Activated naive CD8-positive, alpha-beta T cell treated with anti-CD3 and anti-CD28 coated beads, Interleukin-2, amount 50 U/mL, for 24 hours (primary cell): ENCODE measurements around the gene FAM117B.

Source experiments
- ATAC-seq: fragments of 150-1000 bp; cut with Tn5 transposase; one replicate; pipeline ENCODE4 v1.10.0; 2021
- DNase-seq: peaks from one replicate; pipeline ENCODE4 v3.0.0; 2021
- H3K27ac Mint-ChIP-seq: one replicate; pipeline ENCODE4 v1.8.0; 2021; ENCODE audit warnings: mild to moderate bottlenecking, mixed read lengths
- H3K27me3 Mint-ChIP-seq: one replicate; pipeline ENCODE4 v1.8.0; 2021; ENCODE audit warnings: mixed read lengths
- H3K36me3 Mint-ChIP-seq: one replicate; pipeline ENCODE4 v1.8.0; 2021; ENCODE audit warnings: low read depth, mixed read lengths
- H3K4me1 Mint-ChIP-seq: one replicate; pipeline ENCODE4 v1.8.0; 2021; ENCODE audit warnings: mixed read lengths
- H3K4me3 Mint-ChIP-seq: one replicate; pipeline ENCODE4 v1.8.0; 2021; ENCODE audit warnings: mild to moderate bottlenecking, moderate library complexity, mixed read lengths
- H3K9me3 Mint-ChIP-seq: one replicate; pipeline ENCODE4 v1.8.0; 2021; ENCODE audit warnings: mixed read lengths

FAM117B gene

DNA sequence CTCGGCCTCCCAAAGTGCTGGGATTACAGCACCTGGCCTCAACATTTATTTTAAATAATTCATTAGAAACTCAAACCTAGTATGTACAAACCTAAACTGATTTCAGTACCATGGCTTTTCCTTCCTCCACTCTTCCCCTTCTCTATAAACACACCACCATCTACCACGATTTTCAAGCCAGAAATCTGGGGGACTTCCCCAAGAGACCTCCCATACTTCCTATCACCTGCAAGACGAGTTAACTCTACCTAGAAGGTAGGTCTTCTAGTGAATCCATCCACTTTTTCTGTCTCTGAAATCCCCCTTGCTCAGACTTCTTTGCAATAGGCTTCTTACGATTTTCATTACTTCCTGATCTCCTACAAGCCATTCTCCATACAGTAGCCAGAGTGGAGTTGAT, 7.7 kb upstream of the FAM117B start:
- Mint-ChIP-seq H3K27me3 (no peaks in the 10 kb centered on the region), H3K36me3 (no peaks in the 10 kb centered on the region), H3K9me3 (no peaks in the 10 kb centered on the region), H3K27ac (no peak overlapping the region), H3K4me1 (peaks cover 7% of the 10 kb centered on the region), H3K4me3 (no peak overlapping the region)
- ATAC-seq (no peak), DNase-seq (no peak)

DNA sequence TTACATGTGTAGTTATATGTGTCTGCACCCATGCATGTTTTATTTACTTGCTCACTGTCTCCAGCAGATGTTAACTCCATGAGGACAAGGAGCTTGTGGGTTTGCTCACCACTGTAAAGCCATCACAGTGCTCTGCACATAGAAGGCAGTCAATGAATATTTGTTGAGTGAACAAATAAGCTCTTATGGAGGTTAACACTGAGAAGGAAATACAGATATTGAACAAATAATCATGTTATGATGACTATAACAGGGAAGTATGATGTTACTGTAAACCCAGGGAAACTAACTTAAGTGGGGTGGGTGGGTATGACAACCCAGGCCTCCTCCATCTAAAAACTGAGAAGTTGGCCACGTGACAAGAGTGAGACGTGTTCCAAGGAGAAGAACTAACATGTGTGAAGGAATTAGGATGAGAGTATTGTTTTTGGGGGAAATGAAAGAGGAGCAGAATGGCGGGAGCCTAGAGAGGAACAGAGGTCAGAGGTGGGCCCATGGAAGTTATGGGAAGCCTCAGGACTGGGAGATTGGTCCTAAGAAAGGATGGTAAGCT, 6.0 kb upstream of the FAM117B start:
- H3K4me3 Mint-ChIP-seq: no peak overlapping the region

DNA sequence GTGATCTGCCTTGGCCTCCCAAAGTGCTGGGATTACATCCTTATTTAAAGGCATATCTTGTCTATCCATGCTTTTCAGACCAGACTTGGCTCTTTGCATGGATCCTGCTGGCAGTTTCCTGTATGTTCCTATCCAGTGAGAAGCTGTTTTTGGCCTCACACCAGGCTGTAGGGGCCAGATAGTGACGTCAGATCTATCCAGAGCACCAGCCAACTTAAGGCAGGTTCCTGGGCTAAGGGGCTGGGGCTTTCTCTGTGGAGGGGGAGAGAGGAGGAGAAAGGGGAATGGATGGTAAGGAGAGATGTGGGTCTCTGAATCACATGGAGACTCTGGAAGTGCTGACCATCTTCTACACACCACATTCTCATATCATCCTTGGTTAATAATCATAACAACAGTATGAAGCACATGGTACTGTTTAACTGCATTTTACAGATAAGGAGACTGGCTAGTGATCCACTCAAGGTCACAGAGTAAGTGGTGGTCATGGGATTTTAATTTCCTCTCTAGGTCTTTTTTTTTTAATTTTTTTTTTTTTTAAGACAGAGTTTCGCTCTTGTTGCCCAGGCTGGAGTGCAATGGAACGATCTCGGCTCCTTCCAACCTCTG, 2.0 kb upstream of the FAM117B start:
- Mint-ChIP-seq H3K4me3 (no peak overlapping the region), H3K27me3 (no peaks in the 10 kb centered on the region), H3K36me3 (no peaks in the 10 kb centered on the region), H3K27ac (no peak overlapping the region), H3K4me1 (peaks cover 33% of the 10 kb centered on the region), H3K9me3 (no peaks in the 10 kb centered on the region)
- ATAC-seq: no peak
- no peak for DNase-seq

More for the DNA sequence above, 6.0 kb upstream of the FAM117B start:
- DNase-seq: no peak
- no peak for ATAC-seq
- Mint-ChIP-seq H3K36me3 (no peaks in the 10 kb centered on the region), H3K9me3 (no peaks in the 10 kb centered on the region), H3K27me3 (no peaks in the 10 kb centered on the region), H3K27ac (no peak overlapping the region), H3K4me1 (peaks cover 16% of the 10 kb centered on the region)

DNA sequence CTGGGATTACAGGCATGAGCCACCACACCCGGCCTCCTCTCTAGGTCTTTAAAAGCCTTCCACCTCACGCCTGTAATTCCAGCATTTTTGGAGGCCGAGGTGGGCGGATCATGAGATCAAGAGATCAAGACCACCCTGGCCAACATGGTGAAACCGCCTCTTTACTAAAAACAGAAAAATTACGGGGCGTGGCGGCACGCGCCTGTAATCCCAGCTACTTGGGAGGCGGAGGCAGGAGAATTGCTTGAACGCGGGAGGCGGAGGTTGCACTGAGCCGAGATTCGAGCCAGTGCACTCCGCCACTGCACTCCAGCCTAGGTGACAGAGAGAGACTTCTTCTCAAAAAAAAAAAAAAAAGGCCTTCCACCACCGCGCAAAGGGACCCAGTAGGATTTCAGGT, 1.3 kb upstream of the FAM117B start:
- DNase-seq: no peak
- Mint-ChIP-seq H3K27ac (peak overlapping the region; percentile 96), H3K4me1 (peaks cover 40% of the 10 kb centered on the region), H3K9me3 (no peaks in the 10 kb centered on the region), H3K4me3 (peak overlapping the region; percentile 85), H3K36me3 (no peaks in the 10 kb centered on the region), H3K27me3 (no peaks in the 10 kb centered on the region)
- no peak for ATAC-seq

- Mint-ChIP-seq H3K9me3 (no peaks in the 10 kb centered on the region), H3K4me1 (peaks cover 59% of the 10 kb centered on the region)
- DNase-seq: peak; percentile 86
Observed at GRCh38 chr2:202635428-202636212, 851 bp downstream of the FAM117B start.

DNA sequence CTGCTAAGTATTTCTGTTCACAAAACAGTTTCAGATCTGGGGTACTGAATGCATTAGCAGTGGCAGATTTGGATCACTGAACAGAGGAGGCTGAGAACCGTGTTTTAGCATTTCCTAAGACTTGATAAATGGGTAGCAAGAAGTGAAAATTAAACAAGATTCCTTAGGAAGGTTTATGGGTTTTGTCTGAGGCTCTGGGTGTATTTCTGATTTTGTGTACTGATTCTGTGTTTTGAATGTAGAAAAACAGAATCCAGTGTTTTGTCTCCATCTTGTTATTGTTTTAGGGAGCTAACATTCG, 1.4 kb downstream of the FAM117B start:
- H3K4me3 Mint-ChIP-seq: peak overlapping the region; percentile 85
- H3K4me1 Mint-ChIP-seq: peaks cover 64% of the 10 kb centered on the region
- H3K9me3 Mint-ChIP-seq: no peaks in the 10 kb centered on the region
- H3K27ac Mint-ChIP-seq: peak overlapping the region; percentile 87
- no peaks in the 10 kb centered on the region for H3K36me3 Mint-ChIP-seq
- no peaks in the 10 kb centered on the region for H3K27me3 Mint-ChIP-seq
- ATAC-seq (no peak), DNase-seq (no peak)

More at GRCh38 chr2:202635428-202636212, 851 bp downstream of the FAM117B start:
- no peaks in the 10 kb centered on the region for H3K27me3 Mint-ChIP-seq
- H3K27ac Mint-ChIP-seq: peak overlapping the region; percentile 87
- no peaks in the 10 kb centered on the region for H3K36me3 Mint-ChIP-seq
- H3K4me3 Mint-ChIP-seq: peak overlapping the region; percentile 85
- ATAC-seq: peak; percentile 58

DNA sequence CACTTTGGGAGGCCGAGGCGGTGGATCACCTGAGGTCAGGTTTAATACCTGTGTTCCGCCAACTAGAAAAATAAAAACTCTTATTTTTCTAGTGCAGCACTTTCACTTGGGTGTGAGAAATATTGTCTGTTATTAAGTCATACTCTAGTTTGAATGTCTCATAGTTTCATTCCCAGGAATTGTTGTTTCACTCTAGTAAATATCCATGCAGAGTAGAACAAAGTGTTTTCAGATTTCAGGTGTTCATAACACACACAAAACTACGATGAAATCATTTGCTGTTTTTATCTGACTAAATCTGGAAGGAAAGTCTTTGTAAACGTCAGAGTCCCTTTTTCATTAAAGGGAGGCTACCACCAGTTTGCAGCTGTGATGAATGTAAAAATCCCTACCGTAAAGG, 4.0 kb downstream of the FAM117B start:
- Mint-ChIP-seq H3K27me3 (no peaks in the 10 kb centered on the region), H3K36me3 (no peaks in the 10 kb centered on the region), H3K9me3 (no peaks in the 10 kb centered on the region), H3K4me1 (peaks cover 60% of the 10 kb centered on the region), H3K27ac (peak overlapping the region; percentile 90), H3K4me3 (peak overlapping the region; percentile 85)
- no peak for ATAC-seq
- DNase-seq: no peak

- Mint-ChIP-seq H3K27ac (peak overlapping the region; percentile 90), H3K4me1 (peaks cover 58% of the 10 kb centered on the region), H3K27me3 (no peaks in the 10 kb centered on the region), H3K9me3 (no peaks in the 10 kb centered on the region), H3K4me3 (peak overlapping the region; percentile 85), H3K36me3 (no peaks in the 10 kb centered on the region)
- ATAC-seq (no peak), DNase-seq (no peak)
Observed at GRCh38 chr2:202639231-202639630, 4.5 kb downstream of the FAM117B start.

DNA sequence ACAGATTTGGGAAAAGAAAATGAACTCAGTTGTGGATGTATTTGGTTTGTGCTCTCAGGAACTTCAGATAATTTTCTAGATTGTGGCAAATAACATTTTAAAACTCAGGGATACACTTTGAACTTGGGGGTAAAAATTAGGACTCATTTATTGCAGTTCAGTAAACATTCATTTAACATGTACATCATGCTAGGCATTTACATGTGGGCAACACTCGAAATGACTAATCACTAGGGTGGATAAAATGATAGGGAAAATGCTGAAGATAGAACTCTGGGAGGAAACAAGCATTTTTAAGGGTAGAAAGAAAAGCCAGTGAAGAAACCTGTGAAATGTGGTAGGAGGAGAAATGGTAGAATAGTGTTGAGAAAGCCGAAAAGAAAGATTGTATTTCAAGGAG, 7.8 kb downstream of the FAM117B start:
- ATAC-seq (peak; percentile 40), DNase-seq (no peak)
- H3K9me3 Mint-ChIP-seq: no peaks in the 10 kb centered on the region
- no peaks in the 10 kb centered on the region for H3K36me3 Mint-ChIP-seq
- H3K4me3 Mint-ChIP-seq: no peak overlapping the region
- no peak overlapping the region for H3K27ac Mint-ChIP-seq
- H3K4me1 Mint-ChIP-seq: peaks cover 69% of the 10 kb centered on the region
- no peaks in the 10 kb centered on the region for H3K27me3 Mint-ChIP-seq

GRCh38 chr2:202643012-202643858, 8.5 kb downstream of the FAM117B start:
- Mint-ChIP-seq H3K27ac (no peak overlapping the region), H3K9me3 (no peaks in the 10 kb centered on the region), H3K36me3 (no peaks in the 10 kb centered on the region), H3K27me3 (no peaks in the 10 kb centered on the region), H3K4me1 (peaks cover 69% of the 10 kb centered on the region), H3K4me3 (peak overlapping the region; percentile 72)
- DNase-seq: no peak
- ATAC-seq: peak; percentile 34

DNA sequence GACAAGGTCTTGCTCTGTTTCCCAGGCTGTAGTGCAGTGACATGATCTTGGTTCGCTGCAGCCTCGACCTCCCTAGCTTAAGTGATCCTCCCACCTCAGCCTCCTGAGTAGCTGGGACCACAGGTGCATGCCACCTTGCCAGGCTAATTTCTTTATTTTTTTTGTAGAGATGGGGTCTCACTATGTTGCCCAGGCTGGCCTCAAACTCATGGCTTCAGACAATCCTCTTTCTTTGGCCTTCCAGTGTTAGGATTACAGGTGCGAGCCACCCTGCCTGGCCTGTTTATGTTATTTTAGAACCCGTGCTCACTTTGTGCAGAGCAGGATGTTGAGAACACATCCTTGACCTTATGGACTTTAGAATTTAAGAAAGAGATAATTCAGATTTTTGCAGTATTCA, 17.4 kb downstream of the FAM117B start:
- Mint-ChIP-seq H3K4me1 (peaks cover 74% of the 10 kb centered on the region), H3K27ac (peak overlapping the region; percentile 52), H3K27me3 (no peaks in the 10 kb centered on the region), H3K4me3 (no peak overlapping the region), H3K36me3 (no peaks in the 10 kb centered on the region), H3K9me3 (no peaks in the 10 kb centered on the region)
- no peak for ATAC-seq
- DNase-seq: no peak

- Mint-ChIP-seq H3K36me3 (no peaks in the 10 kb centered on the region), H3K27me3 (no peaks in the 10 kb centered on the region), H3K27ac (peak overlapping the region; percentile 52), H3K9me3 (no peaks in the 10 kb centered on the region), H3K4me1 (peaks cover 76% of the 10 kb centered on the region), H3K4me3 (no peak overlapping the region)
- no peak for ATAC-seq
- DNase-seq: no peak
Observed at GRCh38 chr2:202653890-202654289, 19.1 kb downstream of the FAM117B start.

DNA sequence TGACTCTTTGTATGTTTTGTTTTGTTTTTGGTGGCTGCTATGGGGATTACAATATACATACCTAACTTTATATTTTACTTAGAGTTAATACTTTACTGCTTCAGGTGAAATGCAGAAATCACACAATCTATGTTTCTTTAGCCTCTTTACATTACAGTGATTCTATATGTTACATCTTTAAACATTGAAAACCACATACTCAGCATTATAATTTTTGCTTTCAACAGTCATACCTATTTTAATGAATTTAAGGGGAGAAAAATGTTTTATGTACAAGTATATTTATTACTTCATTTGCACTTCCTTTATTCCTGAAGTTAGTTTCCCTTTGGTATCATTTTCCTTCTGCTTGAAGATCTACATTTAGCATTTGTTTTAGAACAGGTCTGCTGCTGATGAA, 23.1 kb downstream of the FAM117B start:
- Mint-ChIP-seq H3K4me1 (peaks cover 86% of the 10 kb centered on the region), H3K4me3 (no peak overlapping the region), H3K9me3 (no peaks in the 10 kb centered on the region), H3K27ac (peak overlapping the region; percentile 66), H3K36me3 (no peaks in the 10 kb centered on the region), H3K27me3 (no peaks in the 10 kb centered on the region)
- DNase-seq: no peak
- no peak for ATAC-seq

DNA sequence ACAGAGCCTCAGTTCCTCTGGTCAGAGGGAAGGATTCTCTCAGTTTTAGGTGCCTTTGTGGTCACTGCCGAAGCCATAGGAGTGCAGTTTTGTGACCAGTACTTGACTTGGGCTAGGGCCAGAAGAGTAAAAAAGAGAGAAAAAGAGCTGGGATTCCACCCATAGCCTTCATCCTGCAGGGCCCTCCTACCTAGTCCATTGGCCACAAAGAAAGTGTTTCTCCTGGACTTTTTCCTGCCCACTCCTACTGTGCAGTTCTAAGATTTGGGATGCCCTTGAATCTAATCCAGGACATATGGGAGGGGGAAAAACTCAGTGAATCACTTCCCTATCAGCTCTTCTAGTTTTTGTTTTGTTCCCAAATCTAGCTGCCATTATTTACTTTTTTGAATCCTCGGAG, 26.0 kb downstream of the FAM117B start:
- H3K27me3 Mint-ChIP-seq: no peaks in the 10 kb centered on the region
- H3K27ac Mint-ChIP-seq: peak overlapping the region; percentile 4
- H3K36me3 Mint-ChIP-seq: peaks cover 2% of the 10 kb centered on the region
- H3K4me1 Mint-ChIP-seq: peaks cover 86% of the 10 kb centered on the region
- ATAC-seq (no peak), DNase-seq (no peak)
- H3K4me3 Mint-ChIP-seq: no peak overlapping the region
- H3K9me3 Mint-ChIP-seq: no peaks in the 10 kb centered on the region
